Chondrocyte (in vitro differentiated cells): ENCODE data around the gene PTH. TPM values are rescaled to one million over a fixed set of nuclear protein-coding genes. Genes with fewer than 3 reads are reported as not detected.

Experiments
- DNase-seq: peaks from one replicate; pipeline ENCODE4 v3.0.0; 2021; ENCODE audit warnings: mixed read lengths, low spot score
- H3K27ac Mint-ChIP-seq: one replicate; pipeline ENCODE4 v1.8.0; 2021; ENCODE audit warnings: mild to moderate bottlenecking, moderate library complexity, mixed read lengths; ENCODE audit not compliant: unreplicated experiment
- H3K27me3 Mint-ChIP-seq: 2 replicates; pipeline ENCODE4 v1.8.0; 2021; ENCODE audit warnings: low read depth, mixed read lengths
- H3K36me3 Mint-ChIP-seq: 2 replicates; pipeline ENCODE4 v1.8.0; 2021; ENCODE audit warnings: low read depth, mixed read lengths
- H3K4me1 Mint-ChIP-seq: 2 replicates; pipeline ENCODE4 v1.8.0; 2021; ENCODE audit warnings: low read depth, mild to moderate bottlenecking, mixed read lengths
- H3K4me3 Mint-ChIP-seq: one replicate; pipeline ENCODE4 v1.8.0; 2021; ENCODE audit warnings: mild to moderate bottlenecking, moderate library complexity, mixed read lengths; ENCODE audit not compliant: unreplicated experiment
- H3K9me3 Mint-ChIP-seq: 2 replicates; pipeline ENCODE4 v1.8.0; 2021; ENCODE audit warnings: low read depth, mixed read lengths
- total RNA-seq: library from RNA; stranded (reverse); gene quantifications from 3 replicates; pipeline ENCODE4 v1.2.1, GENCODE V29; 2021
- TF ChIP-seq, protein P1 (sequence below): fragments of 200-600 bp; sonication (generic); IDR thresholded peaks from 2 replicates; pipeline ENCODE4 v1.5.0; 2021; ENCODE audit warnings: antibody characterized with exemption, mild to moderate bottlenecking, moderate library complexity

PTH gene
- total RNA-seq, 1 donor from 2014 or later, result not detected

DNA sequence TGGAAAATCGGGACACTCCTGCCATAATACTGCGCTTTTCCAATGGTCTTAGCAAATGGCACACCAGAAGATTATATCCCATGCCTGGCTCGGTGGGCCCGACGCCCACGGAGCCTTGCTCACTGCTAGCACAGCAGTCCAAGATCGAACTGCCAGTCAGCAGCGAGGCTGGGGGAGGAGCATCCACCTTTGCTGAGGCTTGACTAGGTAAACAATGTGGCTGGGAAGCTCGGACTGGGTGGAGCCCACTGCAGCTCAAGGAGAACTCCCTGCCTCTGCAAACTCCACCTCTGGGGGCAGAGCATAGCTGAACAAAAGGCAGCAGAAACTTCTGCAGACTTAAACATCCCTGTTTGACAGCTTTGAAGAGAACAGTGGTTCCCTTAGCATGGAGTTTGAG lies 15.6 kb downstream of the PTH start:
- H3K4me1 Mint-ChIP-seq, result no peaks in the 10 kb centered on the region
- TF ChIP-seq, protein P1, sequence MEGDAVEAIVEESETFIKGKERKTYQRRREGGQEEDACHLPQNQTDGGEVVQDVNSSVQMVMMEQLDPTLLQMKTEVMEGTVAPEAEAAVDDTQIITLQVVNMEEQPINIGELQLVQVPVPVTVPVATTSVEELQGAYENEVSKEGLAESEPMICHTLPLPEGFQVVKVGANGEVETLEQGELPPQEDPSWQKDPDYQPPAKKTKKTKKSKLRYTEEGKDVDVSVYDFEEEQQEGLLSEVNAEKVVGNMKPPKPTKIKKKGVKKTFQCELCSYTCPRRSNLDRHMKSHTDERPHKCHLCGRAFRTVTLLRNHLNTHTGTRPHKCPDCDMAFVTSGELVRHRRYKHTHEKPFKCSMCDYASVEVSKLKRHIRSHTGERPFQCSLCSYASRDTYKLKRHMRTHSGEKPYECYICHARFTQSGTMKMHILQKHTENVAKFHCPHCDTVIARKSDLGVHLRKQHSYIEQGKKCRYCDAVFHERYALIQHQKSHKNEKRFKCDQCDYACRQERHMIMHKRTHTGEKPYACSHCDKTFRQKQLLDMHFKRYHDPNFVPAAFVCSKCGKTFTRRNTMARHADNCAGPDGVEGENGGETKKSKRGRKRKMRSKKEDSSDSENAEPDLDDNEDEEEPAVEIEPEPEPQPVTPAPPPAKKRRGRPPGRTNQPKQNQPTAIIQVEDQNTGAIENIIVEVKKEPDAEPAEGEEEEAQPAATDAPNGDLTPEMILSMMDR, result no peak
- peaks cover 12% of the 10 kb centered on the region for H3K9me3 Mint-ChIP-seq
- no peak overlapping the region for H3K27ac Mint-ChIP-seq
- peaks cover 9% of the 10 kb centered on the region for H3K36me3 Mint-ChIP-seq
- H3K4me3 Mint-ChIP-seq, result no peak overlapping the region
- H3K27me3 Mint-ChIP-seq, result peaks cover 39% of the 10 kb centered on the region
- DNase-seq, result no peak

DNA sequence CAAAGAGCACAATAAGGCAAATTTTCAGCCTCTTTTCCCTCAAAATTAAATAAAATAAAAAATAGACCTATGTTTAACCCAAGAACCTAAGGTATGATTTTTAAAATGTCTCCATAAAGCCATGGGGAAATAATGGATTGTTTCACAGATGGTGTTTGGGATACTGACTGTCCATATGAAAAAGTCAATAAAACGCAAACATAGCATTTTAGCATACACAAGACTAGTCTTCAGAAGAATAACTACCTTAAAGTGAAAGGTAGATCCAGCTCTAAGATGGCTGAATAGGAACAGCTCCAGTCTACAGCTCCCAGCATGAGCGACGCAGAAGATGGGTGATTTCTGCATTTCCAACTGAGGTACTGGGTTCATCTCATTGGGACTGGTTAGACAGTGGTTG lies 16.1 kb downstream of the PTH start:
- Mint-ChIP-seq H3K9me3 (peaks cover 12% of the 10 kb centered on the region), H3K4me3 (no peak overlapping the region), H3K36me3 (peaks cover 9% of the 10 kb centered on the region), H3K27ac (no peak overlapping the region), H3K27me3 (peaks cover 39% of the 10 kb centered on the region), H3K4me1 (no peaks in the 10 kb centered on the region)
- DNase-seq, result no peak
- TF ChIP-seq, protein P1, result no peak

DNA sequence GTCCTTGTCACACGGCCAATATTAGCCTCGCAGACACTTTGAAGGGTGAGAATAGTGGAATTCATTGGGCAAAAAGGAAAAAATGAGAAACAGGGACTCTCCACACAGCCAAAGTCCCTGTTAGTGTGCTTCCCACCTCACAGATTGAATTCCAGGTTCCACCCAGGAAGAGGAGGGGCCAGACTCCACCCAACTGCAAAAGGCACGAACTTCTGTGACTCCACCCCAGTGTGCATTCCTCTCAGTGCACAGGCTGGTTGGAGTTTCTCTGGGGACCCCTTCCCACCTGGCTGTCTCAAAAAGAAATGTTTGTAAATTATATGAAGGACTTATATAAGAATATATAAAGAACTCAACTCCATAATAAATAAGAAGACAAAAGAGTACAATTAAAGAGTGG lies 20.7 kb downstream of the PTH start:
- peaks cover 2% of the 10 kb centered on the region for H3K36me3 Mint-ChIP-seq
- H3K27me3 Mint-ChIP-seq, result peaks cover 34% of the 10 kb centered on the region
- DNase-seq, result no peak
- TF ChIP-seq, protein P1, result no peak
- no peaks in the 10 kb centered on the region for H3K9me3 Mint-ChIP-seq
- H3K4me1 Mint-ChIP-seq, result no peaks in the 10 kb centered on the region
- H3K27ac Mint-ChIP-seq, result no peak overlapping the region
- H3K4me3 Mint-ChIP-seq, result no peak overlapping the region

DNA sequence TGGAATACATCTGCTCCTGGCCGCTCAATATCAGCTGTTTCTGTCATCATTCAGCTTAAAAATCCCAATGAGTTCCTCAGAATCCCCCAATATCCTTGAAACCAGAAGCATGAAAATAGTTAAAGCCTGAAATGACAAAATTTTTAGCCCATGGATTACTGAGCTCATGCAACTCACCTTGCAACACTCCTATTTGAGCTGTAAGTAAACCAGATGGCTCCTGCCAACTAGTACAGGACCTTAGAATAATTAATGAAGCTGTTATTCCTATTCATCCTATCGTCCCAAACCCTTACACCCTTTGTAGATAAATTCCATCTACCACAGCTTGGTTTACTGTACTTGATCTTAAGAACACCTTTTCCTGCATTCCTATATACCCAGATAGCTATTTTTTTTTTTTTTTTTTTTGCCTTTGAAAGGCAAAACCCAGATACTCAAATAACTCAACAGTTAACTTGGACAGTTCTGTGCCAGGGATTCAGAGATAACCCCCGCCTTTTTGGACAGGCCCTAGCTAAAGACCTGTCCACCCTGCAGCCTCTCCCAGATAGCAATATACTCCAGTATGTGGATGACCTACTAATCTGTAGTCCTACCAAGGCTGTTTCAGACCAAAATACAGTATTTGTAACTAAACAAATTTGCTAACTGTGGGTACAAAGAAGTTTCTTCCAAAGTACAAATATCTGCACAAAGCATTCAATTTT lies 22.6 kb downstream of the PTH start:
- TF ChIP-seq, protein P1, result no peak
- Mint-ChIP-seq H3K9me3 (no peaks in the 10 kb centered on the region), H3K4me3 (no peak overlapping the region), H3K27ac (no peak overlapping the region), H3K27me3 (peaks cover 28% of the 10 kb centered on the region), H3K4me1 (no peaks in the 10 kb centered on the region), H3K36me3 (no peaks in the 10 kb centered on the region)
- DNase-seq, result no peak

DNA sequence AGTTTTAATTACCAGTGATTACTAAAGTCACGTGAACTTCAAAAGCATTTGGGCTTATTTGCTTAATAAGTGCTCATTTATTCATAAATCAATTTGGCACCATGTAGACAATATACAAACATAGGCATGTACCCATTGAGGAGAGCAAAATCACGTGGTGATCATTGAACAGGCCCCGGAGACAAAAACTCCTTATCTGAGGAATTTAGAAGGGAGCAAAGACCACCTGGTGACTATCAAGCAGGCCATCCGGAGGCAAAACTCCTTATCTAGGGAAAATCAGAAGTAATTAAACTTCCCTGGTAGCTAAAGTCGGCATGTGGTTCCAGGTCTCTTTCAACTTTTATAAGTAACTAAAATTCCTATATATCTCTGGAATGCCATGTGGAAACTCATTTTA lies 27.0 kb downstream of the PTH start:
- no peaks in the 10 kb centered on the region for H3K36me3 Mint-ChIP-seq
- no peak overlapping the region for H3K27ac Mint-ChIP-seq

More for the DNA sequence above, 27.0 kb downstream of the PTH start:
- Mint-ChIP-seq H3K4me3 (no peak overlapping the region), H3K27me3 (peaks cover 20% of the 10 kb centered on the region), H3K4me1 (peaks cover 8% of the 10 kb centered on the region), H3K9me3 (no peaks in the 10 kb centered on the region)
- no peak for DNase-seq
- TF ChIP-seq, protein P1, result no peak
